Right forelimb (tissue), 1 donor: ENCODE data around the gene BCAS1.

Experiments used
- DNase-seq: peaks from one replicate; pipeline ENCODE4 v3.0.0-alpha.2; 2018

The BCAS1 gene

GRCh38 chr20:54070187-54070987, at the start of gene BCAS1:
Gene BCAS1, minus strand, starts transcription at chr20:54070594. Its CDS starts 11,876 bp downstream, at chr20:54058718.
- no peak for DNase-seq

GRCh38 chr20:54119744-54120143, 49.4 kb upstream of the BCAS1 start:
- DNase-seq: no peak

GRCh38 chr20:54118220-54119001, 48.0 kb upstream of the BCAS1 start:
- DNase-seq: no peak

GRCh38 chr20:54116550-54117235, 46.3 kb upstream of the BCAS1 start:
- DNase-seq: no peak

GRCh38 chr20:54115172-54115854, 44.9 kb upstream of the BCAS1 start:
- no peak for DNase-seq

- DNase-seq: no peak
Measured at GRCh38 chr20:54114109-54114508, 43.7 kb upstream of the BCAS1 start.

GRCh38 chr20:54113566-54113965, 43.2 kb upstream of the BCAS1 start:
- no peak for DNase-seq

- DNase-seq: no peak
Measured at GRCh38 chr20:54112221-54112884, 42.0 kb upstream of the BCAS1 start.

GRCh38 chr20:54111460-54111859, 41.1 kb upstream of the BCAS1 start:
- DNase-seq: no peak

- DNase-seq: no peak
Measured at GRCh38 chr20:54110457-54110856, 40.1 kb upstream of the BCAS1 start.

- no peak for DNase-seq
Measured at GRCh38 chr20:54110041-54110440, 39.6 kb upstream of the BCAS1 start.

- DNase-seq: no peak
Measured at GRCh38 chr20:54108817-54109216, 38.4 kb upstream of the BCAS1 start.

- DNase-seq: no peak
Measured at GRCh38 chr20:54108326-54108642, 37.9 kb upstream of the BCAS1 start.

- no peak for DNase-seq
Measured at GRCh38 chr20:54107600-54108325, 37.4 kb upstream of the BCAS1 start.

GRCh38 chr20:54107181-54107580, 36.8 kb upstream of the BCAS1 start:
- DNase-seq: no peak

GRCh38 chr20:54106162-54106561, 35.8 kb upstream of the BCAS1 start:
- no peak for DNase-seq

- no peak for DNase-seq
Measured at GRCh38 chr20:54105653-54106052, 35.3 kb upstream of the BCAS1 start.

- DNase-seq: no peak
Measured at GRCh38 chr20:54104781-54105180, 34.4 kb upstream of the BCAS1 start.

GRCh38 chr20:54103762-54104600, 33.6 kb upstream of the BCAS1 start:
- no peak for DNase-seq

GRCh38 chr20:54103067-54103761, 32.8 kb upstream of the BCAS1 start:
- DNase-seq: no peak
